GM12878 (cell line): ENCODE results near the gene BRCA1. TPM values are rescaled to one million over a fixed set of nuclear protein-coding genes. Genes with fewer than 3 reads are reported as not detected.

Experiments used
- BCL11A ChIP-seq: IDR thresholded peaks from 2 replicates; pipeline ENCODE4 v1.6.1; 2011; ENCODE audit warnings: low read depth, low read length
- EGR1 ChIP-seq, 2 experiments: IDR thresholded peaks; 1 replicate in 1 of 2; 2 replicates in 1 of 2; pipeline ENCODE4 v1.6.1; 2011 to 2012; ENCODE audit warnings: low read depth in 2 of 2, low read length in 2 of 2, borderline replicate concordance in 1 of 2, mild to moderate bottlenecking in 1 of 2, moderate library complexity in 1 of 2
- ETV6 ChIP-seq, 2 experiments: fragments of 450-650 bp in 1 of 2; IDR thresholded peaks in 1 of 2; conservative IDR thresholded peaks in 1 of 2; 2 replicates each; pipeline ENCODE4 v1.6.1; 2014; ENCODE audit warnings: antibody characterized with exemption in 1 of 2, borderline replicate concordance in 1 of 2, low read depth in 1 of 2, mild to moderate bottlenecking in 1 of 2, moderate library complexity in 1 of 2
- FOS ChIP-seq: IDR thresholded peaks from 3 replicates; pipeline ENCODE4 v1.6.1; 2011; ENCODE audit warnings: borderline replicate concordance; ENCODE audit not compliant: insufficient read length; ENCODE audit errors: extremely low read depth
- HDAC6 ChIP-seq: fragments of 200-600 bp; sonication (generic); IDR thresholded peaks from one replicate; pipeline ENCODE4 v1.8.0; 2017; ENCODE audit warnings: antibody characterized with exemption; ENCODE audit not compliant: unreplicated experiment
- IKZF2 ChIP-seq, 2 experiments: fragments of 450-650 bp; IDR thresholded peaks; 2 replicates each; pipeline ENCODE4 v1.6.1; 2017; ENCODE audit warnings: mild to moderate bottlenecking in 2 of 2, moderate library complexity in 2 of 2
- MEF2B ChIP-seq: fragments of 450-650 bp; IDR thresholded peaks from 2 replicates; pipeline ENCODE4 v1.6.1; 2018; ENCODE audit warnings: mild to moderate bottlenecking, moderate library complexity; ENCODE audit not compliant: partially characterized antibody, poor library complexity, severe bottlenecking
- MTA2 ChIP-seq: fragments of 450-650 bp; IDR thresholded peaks from 2 replicates; pipeline ENCODE4 v1.6.1; 2016; ENCODE audit warnings: low read depth, mild to moderate bottlenecking, moderate library complexity
- NBN ChIP-seq: fragments of 450-650 bp; IDR thresholded peaks from 2 replicates; pipeline ENCODE4 v1.6.1; 2016
- NFXL1 ChIP-seq: fragments of 450-650 bp; IDR thresholded peaks from 2 replicates; pipeline ENCODE4 v1.6.1; 2017; ENCODE audit warnings: antibody characterized with exemption, mild to moderate bottlenecking, borderline replicate concordance
- NR2F1 ChIP-seq: fragments of 450-650 bp; conservative IDR thresholded peaks from 2 replicates; pipeline ENCODE4 v1.6.1; 2017; ENCODE audit warnings: mild to moderate bottlenecking
- NRF1 ChIP-seq: conservative IDR thresholded peaks from 2 replicates; pipeline ENCODE4 v1.6.1; 2011; ENCODE audit warnings: mild to moderate bottlenecking, low read depth, low read length, improper control_type of control experiment
- POLR2A ChIP-seq: IDR thresholded peaks from 2 replicates; pipeline ENCODE4 v1.6.1; 2011; ENCODE audit warnings: low read depth, mild to moderate bottlenecking, low read length
- POLR2AphosphoS2 ChIP-seq: IDR thresholded peaks from 2 replicates; pipeline ENCODE4 v1.6.1; 2011; ENCODE audit warnings: low read depth, mild to moderate bottlenecking, low read length, improper control_type of control experiment, moderate library complexity
- RAD51 ChIP-seq: fragments of 450-650 bp; IDR thresholded peaks from 2 replicates; pipeline ENCODE4 v1.6.1; 2016; ENCODE audit warnings: moderate library complexity, mild to moderate bottlenecking, inconsistent platforms
- RELA ChIP-seq: fragments of 450-650 bp; IDR thresholded peaks from 2 replicates; pipeline ENCODE4 v1.8.0; 2014; ENCODE audit warnings: borderline replicate concordance; ENCODE audit not compliant: partially characterized antibody
- RUNX3 ChIP-seq: IDR thresholded peaks from 2 replicates; pipeline ENCODE4 v1.6.1; 2012; ENCODE audit warnings: low read length, inconsistent platforms
- SIN3A ChIP-seq: IDR thresholded peaks from 2 replicates; pipeline ENCODE4 v1.6.1; 2012; ENCODE audit warnings: low read depth, low read length, improper control_type of control experiment
- SIX5 ChIP-seq: IDR thresholded peaks from 2 replicates; pipeline ENCODE4 v1.6.1; 2011; ENCODE audit warnings: mild to moderate bottlenecking, low read depth, low read length, moderate library complexity; ENCODE audit not compliant: severe bottlenecking
- SP1 ChIP-seq: IDR thresholded peaks from one replicate; pipeline ENCODE4 v1.6.1; 2011; ENCODE audit warnings: low read depth, low read length
- SRF ChIP-seq, 2 experiments: IDR thresholded peaks; 2 replicates each; pipeline ENCODE4 v1.6.1; 2011; ENCODE audit warnings: low read depth in 2 of 2, low read length in 2 of 2, mild to moderate bottlenecking in 1 of 2, moderate library complexity in 1 of 2
- STAT1 ChIP-seq: fragments of 450-650 bp; conservative IDR thresholded peaks from 2 replicates; pipeline ENCODE4 v1.6.1; 2014; ENCODE audit warnings: antibody characterized with exemption, mild to moderate bottlenecking
- SUZ12 ChIP-seq: fragments of 200-600 bp; sonication (generic); IDR thresholded peaks from one replicate; pipeline ENCODE4 v1.6.1; 2018; ENCODE audit warnings: antibody characterized with exemption, mild to moderate bottlenecking; ENCODE audit not compliant: unreplicated experiment
- polyA plus RNA-seq, 11 experiments: library from polyadenylated mRNA; depleted of rRNA in 4 of 11; unstranded in 6 of 11; stranded (reverse) in 5 of 11; fragments of >200 nt; fragmentation: Nextera tagmentation in 4 of 11; fragmentation: Illumina TruSeq in 1 of 11; extraction: Ambion mirVana in 4 of 11; extraction: Trizol in 1 of 11; gene quantifications; 1 replicate in 1 of 11; 2 replicates in 10 of 11; pipeline versions ENCODE4 v1.2.1 to v1.2.3, GENCODE V29; 2011 to 2016; ENCODE audit warnings: inconsistent platforms in 2 of 11, missing spikeins in 2 of 11, low read depth in 1 of 11
- total RNA-seq, 4 experiments: library from RNA; depleted of rRNA in 3 of 4; stranded (reverse); fragments of >200 nt in 3 of 4; fragmentation: Illumina TruSeq in 1 of 4; extraction: Trizol in 1 of 4; gene quantifications; 2 replicates each; pipeline versions ENCODE4 v1.2.1 to v1.2.3, GENCODE V29; 2013 to 2021
- TF ChIP-seq, protein P1 (sequence below): fragments of 450-650 bp; IDR thresholded peaks from 2 replicates; pipeline ENCODE4 v1.6.1; 2016; ENCODE audit warnings: mild to moderate bottlenecking, moderate library complexity, borderline replicate concordance
- TF ChIP-seq, protein P2 (sequence below): fragments of 450-650 bp; IDR thresholded peaks from 2 replicates; pipeline ENCODE4 v1.6.1; 2017; ENCODE audit warnings: mild to moderate bottlenecking, low read depth, inconsistent platforms; ENCODE audit not compliant: poor library complexity, severe bottlenecking

BRCA1 gene
- total and polyA plus RNA-seq, 10 of the 15 experiments (the other 5 are each of a cell fraction or from before 2014, with no cell fraction given), result 16.8 to 71.2 (median 44.2) TPM

DNA sequence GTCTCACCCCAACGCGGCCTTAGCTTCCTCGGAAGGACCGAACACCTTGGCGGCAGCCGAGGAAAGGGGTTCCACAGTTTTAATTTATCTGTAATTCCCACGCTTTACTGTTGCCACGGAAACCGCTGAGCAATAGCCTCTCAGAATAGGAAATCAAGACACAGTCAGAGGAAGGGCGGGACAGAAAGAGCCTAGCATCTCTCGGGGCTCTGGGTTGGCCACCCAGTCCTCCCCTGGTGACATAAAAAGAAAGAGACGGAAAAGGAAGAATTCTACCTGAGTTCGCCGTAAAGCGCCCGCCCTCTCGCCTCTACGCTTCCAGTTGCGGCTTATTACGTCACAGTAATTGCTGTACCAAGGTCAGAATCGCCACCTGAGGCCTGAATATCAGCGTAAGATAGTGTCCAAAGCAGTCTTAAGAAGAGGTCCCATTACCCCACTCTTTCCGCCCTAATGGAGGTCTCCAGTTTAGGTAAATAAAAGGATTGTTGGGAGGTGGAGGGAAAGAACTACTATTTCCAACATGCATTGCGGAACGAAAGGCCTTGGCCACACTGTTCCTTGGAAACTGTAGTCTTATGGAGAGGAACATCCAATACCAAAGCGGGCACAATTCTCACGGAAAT is 45.1 kb upstream of the BRCA1 start (continued):
- TF ChIP-seq NFXL1 (no peak), MTA2 (peak; percentile 47; the same call in 1 of the 2 replicates), SIN3A (peak; percentile 97), RUNX3 (peak; percentile 70), NR2F1 (peak; percentile 85), IKZF2 (IDR thresholded peaks at IDR 0.05) (peak; percentile 8 to 14; a peak in 2 of 4 replicates), NBN (peak; percentile 87), POLR2A (no peak; the same call in 1 of the 2 replicates), RELA (peak; percentile 33), HDAC6 (no peak), ETV6 (conservative IDR thresholded peaks at IDR 0.05 in 1 of 2, IDR thresholded peaks at IDR 0.05 in 1 of 2; ENCODE audit: borderline replicate concordance in 1 of 2, low read depth in 1 of 2) (no peak), MEF2B (peak; percentile 22), SP1 (peak; percentile 79), POLR2AphosphoS2 (no peak), NRF1 (no peak), EGR1 (IDR thresholded peaks at IDR 0.05; ENCODE audit: borderline replicate concordance in 1 of 2, low read depth in 2 of 2, low read length in 2 of 2) (no peak), FOS (no peak), SRF (IDR thresholded peaks at IDR 0.05; ENCODE audit: low read depth in 2 of 2, low read length in 2 of 2) (peak in 1 of 2 experiments; percentile 79; a peak in 2 of 4 replicates), BCL11A (no peak), SIX5 (peak; percentile 49), RAD51 (peak; percentile 52; the same call in 1 of the 2 replicates), STAT1 (no peak; the same call in 1 of the 2 replicates), SUZ12 (no peak)
- TF ChIP-seq, protein P1, sequence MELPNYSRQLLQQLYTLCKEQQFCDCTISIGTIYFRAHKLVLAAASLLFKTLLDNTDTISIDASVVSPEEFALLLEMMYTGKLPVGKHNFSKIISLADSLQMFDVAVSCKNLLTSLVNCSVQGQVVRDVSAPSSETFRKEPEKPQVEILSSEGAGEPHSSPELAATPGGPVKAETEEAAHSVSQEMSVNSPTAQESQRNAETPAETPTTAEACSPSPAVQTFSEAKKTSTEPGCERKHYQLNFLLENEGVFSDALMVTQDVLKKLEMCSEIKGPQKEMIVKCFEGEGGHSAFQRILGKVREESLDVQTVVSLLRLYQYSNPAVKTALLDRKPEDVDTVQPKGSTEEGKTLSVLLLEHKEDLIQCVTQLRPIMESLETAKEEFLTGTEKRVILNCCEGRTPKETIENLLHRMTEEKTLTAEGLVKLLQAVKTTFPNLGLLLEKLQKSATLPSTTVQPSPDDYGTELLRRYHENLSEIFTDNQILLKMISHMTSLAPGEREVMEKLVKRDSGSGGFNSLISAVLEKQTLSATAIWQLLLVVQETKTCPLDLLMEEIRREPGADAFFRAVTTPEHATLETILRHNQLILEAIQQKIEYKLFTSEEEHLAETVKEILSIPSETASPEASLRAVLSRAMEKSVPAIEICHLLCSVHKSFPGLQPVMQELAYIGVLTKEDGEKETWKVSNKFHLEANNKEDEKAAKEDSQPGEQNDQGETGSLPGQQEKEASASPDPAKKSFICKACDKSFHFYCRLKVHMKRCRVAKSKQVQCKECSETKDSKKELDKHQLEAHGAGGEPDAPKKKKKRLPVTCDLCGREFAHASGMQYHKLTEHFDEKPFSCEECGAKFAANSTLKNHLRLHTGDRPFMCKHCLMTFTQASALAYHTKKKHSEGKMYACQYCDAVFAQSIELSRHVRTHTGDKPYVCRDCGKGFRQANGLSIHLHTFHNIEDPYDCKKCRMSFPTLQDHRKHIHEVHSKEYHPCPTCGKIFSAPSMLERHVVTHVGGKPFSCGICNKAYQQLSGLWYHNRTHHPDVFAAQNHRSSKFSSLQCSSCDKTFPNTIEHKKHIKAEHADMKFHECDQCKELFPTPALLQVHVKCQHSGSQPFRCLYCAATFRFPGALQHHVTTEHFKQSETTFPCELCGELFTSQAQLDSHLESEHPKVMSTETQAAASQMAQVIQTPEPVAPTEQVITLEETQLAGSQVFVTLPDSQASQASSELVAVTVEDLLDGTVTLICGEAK, result peak; percentile 87
- TF ChIP-seq, protein P2, sequence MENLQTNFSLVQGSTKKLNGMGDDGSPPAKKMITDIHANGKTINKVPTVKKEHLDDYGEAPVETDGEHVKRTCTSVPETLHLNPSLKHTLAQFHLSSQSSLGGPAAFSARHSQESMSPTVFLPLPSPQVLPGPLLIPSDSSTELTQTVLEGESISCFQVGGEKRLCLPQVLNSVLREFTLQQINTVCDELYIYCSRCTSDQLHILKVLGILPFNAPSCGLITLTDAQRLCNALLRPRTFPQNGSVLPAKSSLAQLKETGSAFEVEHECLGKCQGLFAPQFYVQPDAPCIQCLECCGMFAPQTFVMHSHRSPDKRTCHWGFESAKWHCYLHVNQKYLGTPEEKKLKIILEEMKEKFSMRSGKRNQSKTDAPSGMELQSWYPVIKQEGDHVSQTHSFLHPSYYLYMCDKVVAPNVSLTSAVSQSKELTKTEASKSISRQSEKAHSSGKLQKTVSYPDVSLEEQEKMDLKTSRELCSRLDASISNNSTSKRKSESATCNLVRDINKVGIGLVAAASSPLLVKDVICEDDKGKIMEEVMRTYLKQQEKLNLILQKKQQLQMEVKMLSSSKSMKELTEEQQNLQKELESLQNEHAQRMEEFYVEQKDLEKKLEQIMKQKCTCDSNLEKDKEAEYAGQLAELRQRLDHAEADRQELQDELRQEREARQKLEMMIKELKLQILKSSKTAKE, result peak; percentile 71
